NCI-H2081 treated with DMSO at 0.1 percent for 48 hours (cell line): ENCODE data around the gene PPM1E.
"Not testable (repeated sequence)": the region's sequence is repeated elsewhere in the genome, so short reads cannot be mapped to it uniquely, and the experiment has no call there.

Source experiments
- DNase-seq: peaks from one replicate; lab custom pipeline; 2025; lab: John Stamatoyannopoulos, UW

The PPM1E gene

GRCh38 chr17:58779446-58779845 lies 23.8 kb downstream of the PPM1E start:
- DNase-seq: no peak

GRCh38 chr17:58783380-58783779 lies 27.7 kb downstream of the PPM1E start:
- peak; percentile 80 for DNase-seq

DNA sequence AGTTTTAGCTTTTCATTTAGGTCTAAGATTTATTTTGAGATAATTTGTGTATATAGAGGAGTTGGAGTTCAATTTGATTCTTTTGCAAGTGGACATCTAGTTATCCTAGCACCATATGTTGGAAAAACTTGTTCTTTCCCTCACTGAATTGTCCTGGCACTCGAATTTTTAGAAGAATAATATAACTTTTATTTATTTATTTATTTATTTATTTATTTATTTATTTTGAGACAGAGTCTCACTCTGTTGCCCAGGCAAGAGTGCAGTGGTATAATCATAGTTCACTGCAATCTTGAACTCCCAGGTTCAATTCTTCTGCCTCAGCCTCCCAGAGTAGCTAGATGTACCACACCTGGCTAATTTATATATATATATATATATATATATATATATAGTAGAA lies 29.4 kb downstream of the PPM1E start:
- no peak for DNase-seq

GRCh38 chr17:58786586-58787295 lies 31.1 kb downstream of the PPM1E start:
- no peak for DNase-seq

GRCh38 chr17:58788199-58788598 lies 32.5 kb downstream of the PPM1E start:
- DNase-seq: no peak

GRCh38 chr17:58789160-58789559 lies 33.5 kb downstream of the PPM1E start:
- DNase-seq: no peak

- DNase-seq: no peak
Measured at GRCh38 chr17:58789831-58790230, 34.2 kb downstream of the PPM1E start.

- DNase-seq: not testable (repeated sequence)
Measured at GRCh38 chr17:58794508-58794907, 38.9 kb downstream of the PPM1E start.

DNA sequence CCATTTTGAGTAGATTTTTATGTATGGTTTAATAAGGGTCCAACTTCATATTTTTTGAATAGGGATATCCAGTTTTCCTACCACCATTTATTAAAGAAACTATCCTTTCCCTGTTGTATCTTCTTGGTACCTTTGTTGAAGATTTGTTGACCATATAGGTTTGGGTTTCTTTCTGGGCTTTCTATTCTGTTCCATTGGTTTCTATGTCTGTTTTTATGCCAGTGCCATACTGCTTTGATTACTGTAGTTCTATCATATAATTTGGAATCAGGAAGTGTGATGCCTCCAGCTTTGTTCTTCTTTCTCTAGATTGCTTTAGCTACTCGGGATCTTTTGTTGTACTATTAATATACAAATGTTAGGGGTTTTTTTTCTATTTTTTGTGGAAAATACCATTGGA lies 46.5 kb downstream of the PPM1E start:
- DNase-seq: no peak

DNA sequence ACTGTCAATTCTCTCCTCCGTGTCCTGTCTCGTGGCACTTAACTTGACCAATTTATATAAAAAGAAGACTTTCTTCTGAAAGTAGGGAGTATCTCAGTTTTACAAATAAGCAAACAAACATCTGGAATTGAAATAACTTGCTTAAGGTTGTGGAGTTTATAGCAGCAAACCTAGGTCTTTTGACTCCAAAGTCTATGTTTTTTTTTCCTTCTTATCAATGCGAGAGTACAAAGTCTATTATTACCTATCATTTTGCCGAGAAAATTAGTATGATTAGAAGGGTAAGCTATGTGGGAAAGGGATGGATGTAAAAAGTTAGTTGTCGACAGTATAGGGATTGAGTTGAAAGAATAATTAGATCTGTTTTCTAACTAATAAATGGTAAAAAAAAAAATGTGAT lies 50.4 kb downstream of the PPM1E start:
- no peak for DNase-seq

GRCh38 chr17:58808609-58809563 lies 53.2 kb downstream of the PPM1E start:
- DNase-seq: no peak

- DNase-seq: no peak
Measured at GRCh38 chr17:58809564-58809936, 53.9 kb downstream of the PPM1E start.

DNA sequence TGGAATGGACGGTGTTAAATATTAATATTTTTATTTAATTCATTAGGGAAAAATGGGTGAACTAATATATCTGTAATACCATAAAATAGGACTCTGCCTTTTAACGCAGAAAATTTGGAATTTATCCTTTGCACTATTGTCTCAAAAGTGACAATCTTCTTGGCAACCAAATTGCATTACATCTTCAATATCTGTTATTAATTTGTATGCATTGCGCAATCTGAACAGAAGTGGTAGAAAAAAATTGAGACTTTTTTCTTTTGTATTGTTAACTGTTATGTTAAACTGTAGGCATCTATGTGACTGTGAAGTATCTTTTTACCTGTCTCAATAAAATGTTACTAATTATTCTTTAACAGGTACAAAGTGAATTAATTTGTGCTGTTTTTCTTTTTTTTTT lies 55.6 kb downstream of the PPM1E start:
- DNase-seq: no peak

DNA sequence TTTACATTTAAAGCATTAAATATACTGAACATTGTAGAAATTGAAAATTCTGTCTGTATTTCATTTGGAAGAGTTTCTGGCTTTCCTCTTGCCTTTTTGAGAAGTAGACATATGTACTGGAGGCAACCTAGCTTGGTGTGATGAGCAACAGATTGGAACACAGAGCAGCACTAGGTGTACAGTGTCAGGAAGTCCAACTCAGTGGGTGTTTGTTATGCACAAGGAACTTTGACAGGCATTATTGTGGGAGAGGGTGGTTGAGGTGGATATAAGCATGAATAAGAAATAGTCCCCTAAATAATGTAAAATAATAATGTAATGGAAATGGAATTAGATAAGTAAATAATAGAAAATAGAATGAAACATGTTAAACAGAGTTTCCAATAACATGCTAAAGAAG lies 58.1 kb downstream of the PPM1E start:
- no peak for DNase-seq

- DNase-seq: no peak
Measured at GRCh38 chr17:58818654-58819053, 63.0 kb downstream of the PPM1E start.

GRCh38 chr17:58822148-58823050 lies 66.7 kb downstream of the PPM1E start:
- DNase-seq: no peak

DNA sequence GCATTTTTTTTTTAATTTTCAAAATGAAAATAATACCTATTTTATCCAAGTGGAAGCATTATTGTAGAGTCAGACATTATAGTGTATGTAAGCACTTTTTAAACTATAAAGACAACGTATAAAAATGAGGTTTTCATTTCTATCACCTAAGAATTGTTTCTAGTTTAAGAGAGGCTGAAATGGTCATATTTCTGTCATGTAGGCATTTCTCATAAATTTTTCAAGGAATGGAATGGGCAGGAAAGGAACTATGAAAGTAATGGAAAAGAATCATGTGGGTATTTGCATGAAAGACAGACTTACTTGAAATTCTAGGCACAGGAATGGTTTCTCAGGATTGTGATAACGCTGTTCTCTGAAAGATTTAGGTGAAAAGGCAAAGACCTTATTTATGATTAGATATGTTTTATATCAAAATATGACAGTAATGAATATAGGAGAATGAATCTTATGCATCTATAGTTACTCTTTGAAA lies 67.4 kb downstream of the PPM1E start:
- no peak for DNase-seq

DNA sequence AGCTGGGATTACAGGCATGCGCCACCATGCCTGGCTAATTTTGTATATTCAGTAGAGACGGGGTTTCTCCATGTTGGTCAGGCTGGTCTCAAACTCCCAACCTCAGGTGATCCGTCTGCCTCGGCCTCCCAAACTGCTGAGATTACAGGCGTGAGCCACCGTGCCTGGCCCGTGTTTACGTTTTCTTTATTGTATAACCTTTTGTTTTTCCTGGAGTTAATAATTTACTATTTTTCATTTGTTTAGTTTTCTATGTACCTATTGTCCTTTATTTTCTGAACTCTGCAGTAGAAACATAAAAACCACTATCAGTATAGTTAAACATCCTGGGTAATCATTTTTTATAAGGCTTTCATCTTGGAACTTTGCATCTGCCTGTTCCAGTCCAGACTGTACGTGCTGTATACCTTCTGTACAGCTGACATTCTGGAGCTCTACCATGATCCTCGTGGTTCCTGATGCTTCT lies 73.6 kb downstream of the PPM1E start:
- DNase-seq: no peak

- no peak for DNase-seq
Measured at GRCh38 chr17:58831780-58832179, 76.1 kb downstream of the PPM1E start.

- no peak for DNase-seq
Measured at GRCh38 chr17:58832514-58832913, 76.9 kb downstream of the PPM1E start.

- no peak for DNase-seq
Measured at GRCh38 chr17:58837699-58838098, 82.0 kb downstream of the PPM1E start.
